Activated T-cell treated with anti-CD3 and anti-CD28 coated beads, Interleukin-2, amount 50 U/mL, for 4 hours (primary cell): Measurements from ENCODE around the gene RAPGEF3. TPM values are rescaled to one million over a fixed set of nuclear protein-coding genes. Genes with fewer than 3 reads are reported as not detected.

Experiments
- ATAC-seq, 2 donors: fragments of 200-7000 bp; cut with Tn5 transposase; one replicate each; pipeline ENCODE4 v1.10.0; 2021
- DNase-seq: peaks from one replicate; pipeline ENCODE4 v3.0.0-alpha.2; 2020
- H3K27me3 Mint-ChIP-seq: one replicate; pipeline ENCODE4 v1.8.0; 2021; ENCODE audit warnings: low read depth, mixed read lengths
- H3K36me3 Mint-ChIP-seq: one replicate; pipeline ENCODE4 v1.8.0; 2022; ENCODE audit warnings: mixed read lengths; ENCODE audit not compliant: insufficient read depth
- H3K4me1 Mint-ChIP-seq: one replicate; pipeline ENCODE4 v1.8.0; 2021; ENCODE audit warnings: low read depth, mixed read lengths
- H3K4me3 Mint-ChIP-seq: one replicate; pipeline ENCODE4 v1.8.0; 2021; ENCODE audit warnings: mild to moderate bottlenecking, moderate library complexity, mixed read lengths
- H3K9me3 Mint-ChIP-seq: one replicate; pipeline ENCODE4 v1.8.0; 2021; ENCODE audit warnings: mixed read lengths
- total RNA-seq, 3 donors: library from RNA; stranded (reverse); gene quantifications; one replicate each; pipeline ENCODE4 v1.2.1, GENCODE V29; 2021

The RAPGEF3 gene
- total RNA-seq, 3 donors from 2014 or later, result 0.55 to 1.3 (median 0.66) TPM

- Mint-ChIP-seq H3K4me1 (peaks cover 32% of the 10 kb centered on the region), H3K9me3 (no peaks in the 10 kb centered on the region), H3K27me3 (no peaks in the 10 kb centered on the region), H3K36me3 (no peaks in the 10 kb centered on the region), H3K4me3 (peak overlapping the region; percentile 8)
- ATAC-seq (no peak), DNase-seq (no peak)
These were observed 16.6 kb upstream of the RAPGEF3 start for GRCh38 chr12:47775100-47775911.

DNA sequence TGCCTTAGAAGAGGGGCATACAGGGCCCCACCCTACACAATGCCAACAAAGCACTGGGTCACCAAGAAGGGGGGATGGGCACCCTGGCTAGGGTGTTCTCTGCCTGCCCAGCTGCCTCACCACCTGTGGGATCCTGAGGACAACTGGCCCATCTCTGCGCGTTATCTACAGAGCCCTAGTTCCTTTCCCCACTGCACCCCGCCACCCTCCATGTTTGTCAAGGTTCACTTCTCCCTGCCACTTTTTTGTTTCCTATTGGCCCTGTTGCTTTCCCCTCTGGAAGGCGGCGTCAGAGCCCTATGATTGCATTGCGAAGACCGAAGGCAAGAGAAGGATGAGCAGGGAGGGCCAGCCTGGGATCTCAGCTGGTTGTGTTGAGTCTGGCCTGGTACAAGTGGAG is 16.0 kb upstream of the RAPGEF3 start:
- no peaks in the 10 kb centered on the region for H3K36me3 Mint-ChIP-seq
- peak overlapping the region; percentile 1 for H3K4me3 Mint-ChIP-seq
- no peak for ATAC-seq
- no peak for DNase-seq
- peaks cover 32% of the 10 kb centered on the region for H3K4me1 Mint-ChIP-seq
- no peaks in the 10 kb centered on the region for H3K27me3 Mint-ChIP-seq
- H3K9me3 Mint-ChIP-seq, result no peaks in the 10 kb centered on the region

DNA sequence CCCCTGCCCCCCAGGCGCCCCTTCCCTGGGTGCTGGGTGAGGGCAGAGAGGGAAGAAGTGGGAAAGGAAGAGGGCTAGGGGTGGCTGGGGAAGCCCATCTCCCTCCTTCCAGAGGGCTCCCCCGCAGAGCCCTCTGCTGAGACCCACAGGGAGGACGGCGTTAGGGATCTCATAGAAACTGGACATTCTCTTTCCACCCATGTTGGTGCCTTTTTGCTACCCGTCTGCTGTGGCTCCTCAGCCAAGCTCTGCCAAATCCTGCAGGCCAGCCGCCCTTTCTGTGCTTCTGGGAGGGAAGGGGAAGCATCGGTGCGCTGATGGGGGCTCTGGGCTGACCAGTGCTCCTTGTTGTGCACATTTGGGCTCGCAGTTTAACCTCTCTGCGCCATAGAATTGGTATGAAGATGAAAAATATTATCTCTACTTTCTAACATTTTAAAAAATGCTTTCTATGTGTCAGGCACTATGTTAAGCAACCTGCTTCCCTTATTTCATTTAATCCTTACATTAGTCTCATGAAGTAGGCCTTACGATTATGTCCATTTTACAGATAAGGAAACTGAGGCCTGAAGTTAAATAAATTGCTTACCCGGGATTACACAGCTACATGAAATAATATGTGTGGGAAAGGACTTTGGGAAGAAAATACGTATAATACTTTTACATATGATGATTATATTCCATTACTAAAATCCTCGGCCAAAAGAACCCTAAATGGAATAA is 15.3 kb upstream of the RAPGEF3 start:
- ATAC-seq (peak in 1 of 2 donors; percentile 3), DNase-seq (no peak)
- no peaks in the 10 kb centered on the region for H3K27me3 Mint-ChIP-seq
- H3K36me3 Mint-ChIP-seq, result no peaks in the 10 kb centered on the region
- no peaks in the 10 kb centered on the region for H3K9me3 Mint-ChIP-seq
- peaks cover 26% of the 10 kb centered on the region for H3K4me1 Mint-ChIP-seq
- peak overlapping the region; percentile 81 for H3K4me3 Mint-ChIP-seq

DNA sequence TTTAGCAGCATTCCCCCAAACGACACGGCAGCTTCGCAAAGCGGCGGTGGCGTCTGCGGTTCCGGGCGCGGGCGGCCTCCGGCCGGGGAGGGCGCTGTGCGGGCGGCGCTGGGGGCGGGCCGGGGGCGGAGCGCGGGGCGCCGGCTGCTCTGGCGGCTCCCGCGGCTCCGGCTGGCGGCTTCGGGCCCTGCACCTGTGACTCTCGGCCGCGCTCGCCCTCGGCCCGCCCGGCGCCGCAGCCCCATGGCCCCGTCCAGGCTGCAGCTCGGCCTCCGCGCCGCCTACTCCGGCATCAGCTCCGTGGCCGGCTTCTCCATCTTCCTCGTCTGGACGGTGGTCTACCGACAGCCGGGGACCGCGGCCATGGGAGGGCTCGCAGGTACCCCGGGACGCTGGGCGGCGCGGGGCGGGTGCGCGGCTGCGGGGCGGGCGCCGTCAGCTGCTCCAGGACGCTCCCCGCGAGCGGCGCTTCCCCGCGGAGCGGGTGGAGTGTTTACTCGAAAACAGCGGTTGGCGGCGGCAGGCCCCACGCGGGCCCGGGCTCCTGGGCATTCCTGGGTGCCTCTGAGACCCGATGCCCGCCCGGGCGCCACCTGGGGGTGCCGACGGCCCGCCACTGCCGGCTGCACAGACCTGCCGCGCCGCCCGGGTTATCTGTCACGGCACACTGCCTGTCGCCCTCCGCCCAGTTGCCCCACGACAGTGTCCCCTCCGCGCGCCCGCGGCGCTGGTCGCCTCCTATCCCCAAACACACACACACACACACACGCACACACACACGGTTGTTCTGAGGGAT is 14.6 kb upstream of the RAPGEF3 start, which contains the start of gene SLC48A1:
TSS of gene SLC48A1 (plus strand) at position 177 of the 796 bp plus-strand sequence. CDS start at position 244, 67 bp downstream.
- Mint-ChIP-seq H3K9me3 (no peaks in the 10 kb centered on the region), H3K36me3 (no peaks in the 10 kb centered on the region), H3K4me1 (peaks cover 23% of the 10 kb centered on the region), H3K27me3 (no peaks in the 10 kb centered on the region), H3K4me3 (peak within 1 kb of the TSS; percentile 82)
- DNase-seq (peak; percentile 65), ATAC-seq (peak; percentile 88 to 91)

- no peaks in the 10 kb centered on the region for H3K9me3 Mint-ChIP-seq
- H3K36me3 Mint-ChIP-seq, result no peaks in the 10 kb centered on the region
- no peak for ATAC-seq
- DNase-seq, result no peak
- H3K27me3 Mint-ChIP-seq, result no peaks in the 10 kb centered on the region
- peaks cover 23% of the 10 kb centered on the region for H3K4me1 Mint-ChIP-seq
- peak overlapping the region; percentile 82 for H3K4me3 Mint-ChIP-seq
These were observed 14.0 kb upstream of the RAPGEF3 start for GRCh38 chr12:47772738-47773061.

- H3K9me3 Mint-ChIP-seq, result no peaks in the 10 kb centered on the region
- no peak for ATAC-seq
- H3K36me3 Mint-ChIP-seq, result no peaks in the 10 kb centered on the region
- H3K4me1 Mint-ChIP-seq, result peaks cover 26% of the 10 kb centered on the region
- H3K27me3 Mint-ChIP-seq, result no peaks in the 10 kb centered on the region
- DNase-seq, result no peak
- H3K4me3 Mint-ChIP-seq, result peak overlapping the region; percentile 82
These were observed 13.5 kb upstream of the RAPGEF3 start for GRCh38 chr12:47772094-47772660.

DNA sequence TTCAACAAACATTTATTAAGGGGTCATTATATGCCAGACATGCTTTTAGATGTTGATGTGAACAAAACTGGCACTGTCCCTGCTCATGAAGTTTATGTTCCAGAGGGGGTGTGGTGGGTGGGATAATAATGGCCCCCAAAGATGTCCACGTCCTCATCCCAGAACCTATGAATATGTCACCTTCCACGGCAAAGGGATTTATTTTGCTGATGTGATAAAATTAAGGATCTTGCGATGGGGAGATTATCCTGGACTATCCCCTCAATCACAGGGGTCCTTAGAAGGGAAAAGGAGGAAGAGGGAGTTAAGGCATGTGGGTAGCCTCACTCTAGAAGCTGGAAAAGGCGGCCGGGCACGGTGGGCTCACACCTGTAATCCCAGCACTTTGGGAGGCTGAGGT is 12.6 kb upstream of the RAPGEF3 start:
- DNase-seq, result no peak
- H3K9me3 Mint-ChIP-seq, result no peaks in the 10 kb centered on the region
- no peak for ATAC-seq
- peak overlapping the region; percentile 46 for H3K4me3 Mint-ChIP-seq
- H3K36me3 Mint-ChIP-seq, result no peaks in the 10 kb centered on the region
- no peaks in the 10 kb centered on the region for H3K27me3 Mint-ChIP-seq
- peaks cover 28% of the 10 kb centered on the region for H3K4me1 Mint-ChIP-seq

GRCh38 chr12:47770086-47770726 is 11.5 kb upstream of the RAPGEF3 start:
- DNase-seq, result no peak
- no peaks in the 10 kb centered on the region for H3K9me3 Mint-ChIP-seq
- no peaks in the 10 kb centered on the region for H3K27me3 Mint-ChIP-seq
- no peak for ATAC-seq
- H3K36me3 Mint-ChIP-seq, result no peaks in the 10 kb centered on the region
- H3K4me1 Mint-ChIP-seq, result peaks cover 28% of the 10 kb centered on the region
- no peak overlapping the region for H3K4me3 Mint-ChIP-seq

GRCh38 chr12:47769234-47770085 is 10.8 kb upstream of the RAPGEF3 start:
- peaks cover 24% of the 10 kb centered on the region for H3K4me1 Mint-ChIP-seq
- H3K4me3 Mint-ChIP-seq, result no peak overlapping the region

DNA sequence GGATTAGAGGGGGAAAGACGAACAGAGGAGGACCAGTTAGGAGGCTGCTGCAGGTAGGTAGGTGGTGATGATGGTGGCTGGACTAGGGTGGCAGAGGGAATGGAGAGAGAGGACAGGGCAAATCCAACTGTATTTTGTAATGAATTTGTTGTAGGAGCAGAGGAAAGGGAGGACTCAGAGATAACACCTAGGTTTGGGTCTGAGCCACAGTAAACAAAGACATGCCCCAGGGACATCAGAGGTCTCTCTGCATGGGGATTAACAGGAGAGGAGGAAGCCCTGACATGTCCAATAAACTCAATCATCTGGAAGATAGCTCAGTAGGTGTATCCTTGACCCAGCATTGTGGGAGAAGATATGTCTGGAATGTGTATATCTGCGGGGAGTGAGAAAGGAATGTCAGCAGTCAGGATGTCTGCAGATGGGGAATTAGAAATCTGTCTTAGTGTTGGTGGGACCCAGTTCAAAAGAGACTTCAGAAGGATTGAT is 9.7 kb upstream of the RAPGEF3 start:
- Mint-ChIP-seq H3K4me1 (peaks cover 15% of the 10 kb centered on the region), H3K36me3 (no peaks in the 10 kb centered on the region), H3K27me3 (no peaks in the 10 kb centered on the region), H3K9me3 (no peaks in the 10 kb centered on the region), H3K4me3 (no peak overlapping the region)
- no peak for ATAC-seq
- DNase-seq, result no peak

More at GRCh38 chr12:47769234-47770085, 10.8 kb upstream of the RAPGEF3 start:
- H3K36me3 Mint-ChIP-seq, result no peaks in the 10 kb centered on the region
- DNase-seq (no peak), ATAC-seq (no peak)
- no peaks in the 10 kb centered on the region for H3K9me3 Mint-ChIP-seq
- H3K27me3 Mint-ChIP-seq, result no peaks in the 10 kb centered on the region

- no peaks in the 10 kb centered on the region for H3K27me3 Mint-ChIP-seq
- peak; percentile 66 for DNase-seq
- no peaks in the 10 kb centered on the region for H3K9me3 Mint-ChIP-seq
- H3K36me3 Mint-ChIP-seq, result no peaks in the 10 kb centered on the region
- H3K4me1 Mint-ChIP-seq, result peaks cover 11% of the 10 kb centered on the region
- no peak overlapping the region for H3K4me3 Mint-ChIP-seq
- ATAC-seq, result peak; percentile 72 to 74
These were observed 8.6 kb upstream of the RAPGEF3 start for GRCh38 chr12:47767216-47767724.

GRCh38 chr12:47766502-47767215 is 8.0 kb upstream of the RAPGEF3 start:
- ATAC-seq (peak in 1 of 2 donors; percentile 16), DNase-seq (no peak)
- Mint-ChIP-seq H3K4me1 (peaks cover 10% of the 10 kb centered on the region), H3K9me3 (no peaks in the 10 kb centered on the region), H3K36me3 (no peaks in the 10 kb centered on the region), H3K4me3 (no peak overlapping the region), H3K27me3 (no peaks in the 10 kb centered on the region)
